Measurements from ENCODE around the gene LSM4.
A peak's percentile ranks its signal among the peaks of the same experiment; 100 is the strongest.

The LSM4 gene

GRCh38 chr19:18311502-18312091, 11.3 kb downstream of the LSM4 start:
- DNase-seq = no peak

- no peak for DNase-seq
These were observed 11.9 kb downstream of the LSM4 start for GRCh38 chr19:18310966-18311365.

GRCh38 chr19:18310118-18310909, 12.6 kb downstream of the LSM4 start:
- DNase-seq = no peak

- no peak for DNase-seq
These were observed 13.3 kb downstream of the LSM4 start for GRCh38 chr19:18309525-18310064.

GRCh38 chr19:18308948-18309325, 13.9 kb downstream of the LSM4 start:
- DNase-seq = no peak

GRCh38 chr19:18308051-18308947, 14.6 kb downstream of the LSM4 start:
- DNase-seq = no peak

GRCh38 chr19:18307271-18307681, 15.6 kb downstream of the LSM4 start:
- peak in 1 of 51 donors; percentile 45 for DNase-seq

GRCh38 chr19:18306888-18307260, 16.0 kb downstream of the LSM4 start:
- DNase-seq = peak in 12 of 51 donors; percentile 8 to 45 (median 20)

GRCh38 chr19:18306209-18306887, 16.5 kb downstream of the LSM4 start:
- no peak for DNase-seq

- peak in 50 of 51 donors; percentile 34 to 92 (median 74) for DNase-seq
These were observed 18.2 kb downstream of the LSM4 start for GRCh38 chr19:18304458-18305310.

- DNase-seq = peak in 8 of 51 donors; percentile 21 to 72 (median 52)
These were observed 18.7 kb downstream of the LSM4 start for GRCh38 chr19:18304208-18304457.

- DNase-seq = no peak
These were observed 21.2 kb downstream of the LSM4 start for GRCh38 chr19:18301718-18302111.

- DNase-seq = peak in 1 of 51 donors; percentile 10
These were observed 21.8 kb downstream of the LSM4 start for GRCh38 chr19:18300930-18301717.

GRCh38 chr19:18299654-18300053, 23.2 kb downstream of the LSM4 start:
- no peak for DNase-seq

GRCh38 chr19:18298601-18299000, 24.3 kb downstream of the LSM4 start:
- no peak for DNase-seq

- DNase-seq = no peak
These were observed 25.6 kb downstream of the LSM4 start for GRCh38 chr19:18297308-18297707.

- no peak for DNase-seq
These were observed 27.8 kb downstream of the LSM4 start for GRCh38 chr19:18295034-18295451.

- peak in 30 of 51 donors; percentile 7 to 82 (median 50) for DNase-seq
These were observed 28.4 kb downstream of the LSM4 start for GRCh38 chr19:18294467-18294864.

- DNase-seq = peak in 2 of 51 donors; percentile 23 to 41
These were observed 29.0 kb downstream of the LSM4 start for GRCh38 chr19:18293642-18294466.

Data from hypothalamus (tissue), 51 donors.